ENCODE measurements around the gene SLC25A47.

Gene SLC25A47

DNA sequence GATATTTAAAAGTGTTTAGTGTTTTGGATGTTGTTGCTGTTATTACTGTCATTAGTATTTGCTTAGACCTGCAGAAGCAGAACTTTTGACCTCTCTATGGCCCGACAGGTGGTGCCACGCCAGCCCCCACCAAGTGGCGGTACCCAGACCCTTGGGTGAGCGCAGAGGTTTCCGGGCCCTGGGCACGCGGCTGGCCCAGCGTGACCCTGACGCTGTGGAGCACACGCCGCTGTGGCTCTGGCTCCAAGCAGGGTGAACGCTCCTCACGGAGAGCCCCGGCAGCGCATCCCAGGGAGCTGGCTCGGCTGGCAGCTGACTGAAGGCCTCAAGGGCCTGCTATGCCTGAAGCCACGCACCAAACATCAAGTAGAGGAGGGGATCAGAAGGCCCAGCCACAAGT lies 22.6 kb downstream of the SLC25A47 start:
- Histone ChIP-seq H3K27ac (ENCODE audit: low read length) (no peak overlapping the region), H3K79me2 (ENCODE audit: insufficient read depth, low read length) (no peaks in the 10 kb centered on the region), H3K27me3 (ENCODE audit: insufficient read depth, low read length, poor library complexity) (no peaks in the 10 kb centered on the region), H3K4me3 (ENCODE audit: low read depth in 1 of 2, low read length in 2 of 2) (no peak overlapping the region), H3K4me1 (ENCODE audit: insufficient read depth, low read length) (peaks cover under 1% of the 10 kb centered on the region; the same call in 1 of the 2 replicates), H3K36me3 (ENCODE audit: insufficient read depth, low read length) (peaks cover 61% of the 10 kb centered on the region), H3K4me2 (ENCODE audit: insufficient read depth, low read length) (no peak overlapping the region), H3K9ac (ENCODE audit: low read depth, low read length) (no peak overlapping the region), H3K9me3 (ENCODE audit: insufficient read depth, low read length, severe bottlenecking) (no peaks in the 10 kb centered on the region), H2AFZ (ENCODE audit: low read depth, low read length) (no peak overlapping the region), H4K20me1 (ENCODE audit: insufficient read depth, low read length) (no peaks in the 10 kb centered on the region)
- ATAC-seq (ENCODE audit: insufficient read depth, low read depth) (no peak), DNase-seq (no peak)
- TF ChIP-seq, protein P1, sequence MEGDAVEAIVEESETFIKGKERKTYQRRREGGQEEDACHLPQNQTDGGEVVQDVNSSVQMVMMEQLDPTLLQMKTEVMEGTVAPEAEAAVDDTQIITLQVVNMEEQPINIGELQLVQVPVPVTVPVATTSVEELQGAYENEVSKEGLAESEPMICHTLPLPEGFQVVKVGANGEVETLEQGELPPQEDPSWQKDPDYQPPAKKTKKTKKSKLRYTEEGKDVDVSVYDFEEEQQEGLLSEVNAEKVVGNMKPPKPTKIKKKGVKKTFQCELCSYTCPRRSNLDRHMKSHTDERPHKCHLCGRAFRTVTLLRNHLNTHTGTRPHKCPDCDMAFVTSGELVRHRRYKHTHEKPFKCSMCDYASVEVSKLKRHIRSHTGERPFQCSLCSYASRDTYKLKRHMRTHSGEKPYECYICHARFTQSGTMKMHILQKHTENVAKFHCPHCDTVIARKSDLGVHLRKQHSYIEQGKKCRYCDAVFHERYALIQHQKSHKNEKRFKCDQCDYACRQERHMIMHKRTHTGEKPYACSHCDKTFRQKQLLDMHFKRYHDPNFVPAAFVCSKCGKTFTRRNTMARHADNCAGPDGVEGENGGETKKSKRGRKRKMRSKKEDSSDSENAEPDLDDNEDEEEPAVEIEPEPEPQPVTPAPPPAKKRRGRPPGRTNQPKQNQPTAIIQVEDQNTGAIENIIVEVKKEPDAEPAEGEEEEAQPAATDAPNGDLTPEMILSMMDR (IDR thresholded peaks at IDR 0.05; ENCODE audit: borderline replicate concordance, extremely low read depth, low read length, poor library complexity, severe bottlenecking) = no peak
- TF ChIP-seq EZH2 (IDR thresholded peaks at IDR 0.05; ENCODE audit: borderline replicate concordance, low read depth, low read length, severe bottlenecking) = no peak

DNA sequence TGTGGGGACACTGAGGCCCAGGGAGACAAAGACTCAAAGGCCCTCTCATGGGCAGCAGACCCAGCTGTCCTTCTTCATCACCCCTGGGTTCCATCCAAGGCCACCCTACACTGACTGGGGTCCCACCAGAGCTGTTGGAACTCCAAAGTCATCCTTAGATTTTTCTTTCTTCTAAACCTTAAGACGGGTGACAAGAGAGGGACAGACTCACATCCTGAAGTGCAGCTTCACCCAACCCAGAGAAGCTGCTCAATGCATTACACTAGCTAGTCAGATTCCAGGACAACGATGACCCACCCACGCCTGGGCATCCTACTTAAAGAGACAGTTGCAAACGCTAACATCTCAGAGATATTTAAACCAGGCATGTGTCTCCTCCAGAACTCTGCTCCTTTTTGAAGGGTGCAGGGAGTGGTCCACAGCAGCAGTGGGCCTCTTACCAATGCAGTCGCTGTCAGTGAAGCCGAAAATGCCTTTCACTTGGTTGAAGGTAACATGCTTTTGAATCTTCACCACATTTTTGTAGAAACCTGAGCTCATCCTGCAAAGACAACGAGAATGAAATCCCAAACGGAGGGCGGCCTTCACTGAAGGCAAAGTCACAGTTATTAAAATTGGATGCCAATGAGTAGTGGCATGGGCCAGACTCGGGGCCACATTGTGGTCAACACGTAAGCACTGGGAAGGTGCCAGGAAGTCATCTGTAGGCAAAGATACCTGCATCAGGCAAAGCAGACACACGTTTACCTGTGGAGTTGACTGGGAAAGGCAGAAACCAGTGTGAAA lies 23.4 kb downstream of the SLC25A47 start:
- no peaks in the 10 kb centered on the region for H4K20me1 ChIP-seq (ENCODE audit: insufficient read depth, low read length)
- no peak for ATAC-seq (ENCODE audit: insufficient read depth, low read depth)
- no peaks in the 10 kb centered on the region for H3K4me1 ChIP-seq (ENCODE audit: insufficient read depth, low read length)
- no peak overlapping the region for H3K4me3 ChIP-seq (ENCODE audit: low read depth in 1 of 2, low read length in 2 of 2)
- peaks cover 64% of the 10 kb centered on the region for H3K36me3 ChIP-seq (ENCODE audit: insufficient read depth, low read length)
- no peak overlapping the region for H2AFZ ChIP-seq (ENCODE audit: low read depth, low read length)
- no peaks in the 10 kb centered on the region for H3K27me3 ChIP-seq (ENCODE audit: insufficient read depth, low read length, poor library complexity)
- H3K4me2 ChIP-seq (ENCODE audit: insufficient read depth, low read length) = no peak overlapping the region
- TF ChIP-seq, protein P1 (IDR thresholded peaks at IDR 0.05; ENCODE audit: borderline replicate concordance, extremely low read depth, low read length, poor library complexity, severe bottlenecking) = no peak
- TF ChIP-seq EZH2 (IDR thresholded peaks at IDR 0.05; ENCODE audit: borderline replicate concordance, low read depth, low read length, severe bottlenecking) = no peak
- H3K9me3 ChIP-seq (ENCODE audit: insufficient read depth, low read length, severe bottlenecking) = no peaks in the 10 kb centered on the region
- no peak overlapping the region for H3K9ac ChIP-seq (ENCODE audit: low read depth, low read length)
- no peak for DNase-seq
- H3K79me2 ChIP-seq (ENCODE audit: insufficient read depth, low read length) = no peaks in the 10 kb centered on the region
- H3K27ac ChIP-seq (ENCODE audit: low read length) = no peak overlapping the region

DNA sequence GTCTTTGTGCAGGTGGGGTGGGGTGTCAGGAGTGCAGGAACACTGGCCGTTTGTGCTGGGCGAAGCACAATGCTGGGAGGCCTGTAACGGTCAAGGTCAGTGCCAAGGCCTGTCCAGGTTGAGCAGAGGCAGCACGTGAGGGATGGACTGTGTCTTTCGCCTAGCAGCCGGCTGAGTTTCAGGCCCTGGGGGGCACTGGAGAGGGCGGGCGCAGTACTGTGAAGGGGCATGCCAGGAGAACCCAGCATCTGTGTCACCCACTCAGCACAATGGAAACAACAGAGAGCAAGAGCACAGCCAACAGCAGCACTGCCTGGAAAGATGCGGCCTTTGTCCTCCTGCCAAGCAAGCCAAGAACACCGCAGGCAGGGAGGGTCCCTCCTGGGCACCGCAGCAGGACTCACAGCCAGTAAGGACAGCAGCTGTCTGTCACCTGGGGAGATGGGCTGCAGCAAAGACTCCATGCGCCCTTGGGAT lies 25.2 kb downstream of the SLC25A47 start:
- DNase-seq = no peak
- peaks cover 63% of the 10 kb centered on the region for H3K36me3 ChIP-seq (ENCODE audit: insufficient read depth, low read length)
- H3K4me3 ChIP-seq (ENCODE audit: low read depth in 1 of 2, low read length in 2 of 2) = no peak overlapping the region

More for the DNA sequence above, 25.2 kb downstream of the SLC25A47 start:
- Histone ChIP-seq H3K9me3 (ENCODE audit: insufficient read depth, low read length, severe bottlenecking) (no peaks in the 10 kb centered on the region), H3K9ac (ENCODE audit: low read depth, low read length) (no peak overlapping the region), H3K4me1 (ENCODE audit: insufficient read depth, low read length) (no peaks in the 10 kb centered on the region), H3K79me2 (ENCODE audit: insufficient read depth, low read length) (no peaks in the 10 kb centered on the region), H3K27me3 (ENCODE audit: insufficient read depth, low read length, poor library complexity) (no peaks in the 10 kb centered on the region), H4K20me1 (ENCODE audit: insufficient read depth, low read length) (no peaks in the 10 kb centered on the region), H2AFZ (ENCODE audit: low read depth, low read length) (no peak overlapping the region), H3K4me2 (ENCODE audit: insufficient read depth, low read length) (no peak overlapping the region), H3K27ac (ENCODE audit: low read length) (no peak overlapping the region)
- TF ChIP-seq, protein P1 (IDR thresholded peaks at IDR 0.05; ENCODE audit: borderline replicate concordance, extremely low read depth, low read length, poor library complexity, severe bottlenecking) = no peak
- TF ChIP-seq EZH2 (IDR thresholded peaks at IDR 0.05; ENCODE audit: borderline replicate concordance, low read depth, low read length, severe bottlenecking) = no peak
- no peak for ATAC-seq (ENCODE audit: insufficient read depth, low read depth)
